ENCODE measurements around the gene OGFOD1.

The OGFOD1 gene

DNA sequence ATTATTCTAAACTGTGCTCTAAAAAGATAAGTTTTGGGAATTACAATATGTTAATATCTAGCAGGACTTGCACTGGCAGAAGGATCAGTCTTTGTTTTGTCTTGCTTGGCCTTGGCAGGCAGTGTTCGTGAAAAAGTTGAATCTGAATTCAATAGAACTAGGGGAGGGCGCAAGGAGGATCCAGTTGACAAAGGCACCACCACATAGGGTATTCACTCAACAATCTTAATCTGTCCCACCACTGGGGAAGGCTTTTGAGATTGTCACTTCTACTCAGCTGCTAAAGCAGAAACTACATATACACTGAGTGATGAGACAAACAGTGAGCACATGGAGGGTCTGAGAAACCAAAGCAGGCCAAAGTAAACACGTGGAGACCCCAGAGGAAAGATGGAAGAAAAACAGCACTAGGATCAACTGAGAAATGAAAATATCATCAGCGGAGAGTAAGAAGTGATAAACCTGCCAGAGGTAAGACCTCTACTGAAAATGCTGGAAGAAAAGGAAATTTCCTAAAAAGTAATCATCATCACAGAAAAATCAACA, 28.4 kb upstream of the OGFOD1 start:
- Mint-ChIP-seq H3K36me3 (no peaks in the 10 kb centered on the region), H3K9me3 (no peaks in the 10 kb centered on the region), H3K4me3 (peak overlapping the region; percentile 94), H3K27me3 (no peaks in the 10 kb centered on the region), H3K27ac (peak overlapping the region; percentile 88), H3K4me1 (peaks cover 47% of the 10 kb centered on the region)
- no peak for ATAC-seq

DNA sequence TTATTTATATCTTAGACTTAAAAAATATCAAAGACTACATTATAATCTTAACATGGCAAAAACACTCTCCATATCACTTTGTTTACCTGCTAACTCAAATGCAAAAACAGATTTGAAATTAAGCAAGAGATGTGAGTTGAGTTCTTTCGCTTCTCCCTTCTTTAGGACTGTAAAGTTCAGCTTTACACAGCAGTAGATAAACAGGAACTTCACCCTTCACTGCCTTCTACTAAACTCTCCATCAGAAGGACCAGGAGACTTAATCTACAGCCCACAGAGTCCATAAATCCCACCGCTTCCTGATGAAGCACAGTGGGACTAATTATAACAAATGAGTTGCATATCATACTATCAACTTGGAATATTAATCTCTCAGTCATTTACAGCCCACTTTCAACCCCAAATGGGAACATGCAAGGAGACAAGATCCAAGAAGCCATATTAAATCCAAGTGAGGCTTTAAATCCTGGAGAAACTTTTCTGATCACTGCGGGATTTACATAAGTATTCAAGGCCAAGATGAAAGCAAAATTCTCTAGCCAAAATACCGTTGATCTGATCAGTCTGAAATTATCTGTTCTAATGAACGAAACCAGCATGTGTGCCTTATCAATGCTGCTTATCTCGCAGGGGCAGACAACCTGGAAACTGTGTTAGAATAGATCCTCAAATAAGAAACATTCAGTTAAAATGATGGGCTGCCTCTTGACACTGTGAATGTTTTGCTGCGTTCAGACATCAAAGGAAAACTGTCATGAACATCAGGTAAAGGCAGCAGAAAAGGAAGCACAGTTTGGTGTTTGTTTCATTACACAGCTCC, 27.6 kb upstream of the OGFOD1 start:
- Mint-ChIP-seq H3K9me3 (no peaks in the 10 kb centered on the region), H3K4me3 (peak overlapping the region; percentile 94), H3K36me3 (no peaks in the 10 kb centered on the region), H3K27ac (peak overlapping the region; percentile 88), H3K27me3 (no peaks in the 10 kb centered on the region), H3K4me1 (peaks cover 41% of the 10 kb centered on the region)
- peak; percentile 53 for ATAC-seq

DNA sequence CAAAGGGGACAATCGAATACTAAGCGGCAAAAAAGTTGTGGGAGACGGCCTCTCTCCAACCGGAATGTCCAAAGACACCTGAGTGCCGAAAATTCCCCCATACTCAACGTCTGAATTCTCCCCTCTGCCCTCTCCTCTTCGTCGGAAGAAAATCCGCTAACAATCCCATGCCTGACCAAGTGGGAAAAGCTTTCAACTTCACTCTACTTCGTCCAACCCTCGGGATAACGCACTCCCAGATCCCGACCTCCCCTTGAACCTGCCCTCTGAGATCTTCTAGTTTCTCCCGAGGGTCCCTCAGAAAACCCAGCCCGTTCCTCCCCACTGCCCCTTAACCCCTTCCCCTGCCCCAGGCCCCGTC, 27.0 kb upstream of the OGFOD1 start:
- ATAC-seq, result no peak
- H3K4me3 Mint-ChIP-seq, result peak overlapping the region; percentile 94
- H3K27ac Mint-ChIP-seq, result peak overlapping the region; percentile 88
- no peaks in the 10 kb centered on the region for H3K9me3 Mint-ChIP-seq
- H3K4me1 Mint-ChIP-seq, result peaks cover 40% of the 10 kb centered on the region
- H3K27me3 Mint-ChIP-seq, result no peaks in the 10 kb centered on the region
- H3K36me3 Mint-ChIP-seq, result no peaks in the 10 kb centered on the region

DNA sequence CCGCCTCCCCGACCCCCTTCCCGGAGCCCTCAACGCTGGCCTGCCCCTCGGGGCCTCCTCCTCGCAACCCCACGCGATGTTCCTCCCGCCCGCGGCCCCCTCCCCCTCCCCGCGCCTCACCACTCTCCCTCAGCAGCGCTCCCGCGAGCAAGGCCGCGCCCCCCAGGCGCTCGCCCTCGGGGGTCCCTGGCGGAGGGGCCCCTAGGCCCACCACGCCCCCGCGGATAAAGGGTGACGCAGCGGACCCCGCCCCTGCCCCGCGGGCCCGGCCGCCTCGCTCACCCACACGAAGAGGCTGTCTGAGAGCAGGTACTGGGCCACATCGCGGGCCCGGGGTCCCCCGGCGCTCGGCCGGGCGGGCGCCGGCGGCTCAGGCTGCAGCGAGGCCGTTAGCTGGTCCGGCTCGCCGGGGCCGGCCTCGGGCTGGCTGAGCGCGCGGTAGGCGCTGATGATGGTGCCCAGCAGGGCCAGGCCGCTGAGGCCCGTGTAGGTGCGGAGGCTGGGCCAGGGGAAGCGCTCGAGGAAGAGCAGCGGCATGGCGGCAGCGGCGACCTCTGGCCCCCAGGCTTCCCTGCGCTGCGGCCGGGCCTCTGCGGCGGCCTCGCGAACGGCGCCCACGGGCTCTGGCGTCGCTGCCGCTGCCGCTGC, 26.4 kb upstream of the OGFOD1 start:
- H3K27me3 Mint-ChIP-seq, result no peaks in the 10 kb centered on the region
- peak overlapping the region; percentile 88 for H3K27ac Mint-ChIP-seq
- H3K4me1 Mint-ChIP-seq, result peaks cover 40% of the 10 kb centered on the region
- H3K4me3 Mint-ChIP-seq, result peak overlapping the region; percentile 94
- H3K36me3 Mint-ChIP-seq, result no peaks in the 10 kb centered on the region
- ATAC-seq, result peak; percentile 63
- H3K9me3 Mint-ChIP-seq, result no peaks in the 10 kb centered on the region

DNA sequence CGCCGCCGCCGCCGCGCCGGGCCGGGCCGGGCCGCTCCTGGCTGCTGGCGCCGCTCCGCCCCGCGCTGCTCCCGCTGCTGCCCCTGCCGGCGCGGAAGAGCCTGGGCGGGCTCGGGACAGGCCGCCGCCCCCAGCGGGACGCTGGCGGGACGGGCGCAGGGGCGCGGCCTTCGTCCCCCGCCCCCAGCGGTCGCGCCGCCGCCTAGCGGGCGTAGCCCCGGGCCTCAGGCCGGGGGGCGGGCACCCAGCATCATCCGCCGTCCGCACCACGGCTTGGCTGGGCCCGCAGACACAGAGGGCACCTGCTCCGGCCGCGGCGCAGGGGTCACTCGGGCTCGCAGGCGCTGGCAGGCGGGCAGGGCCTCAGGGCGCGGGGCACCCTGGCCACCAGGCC, 25.9 kb upstream of the OGFOD1 start, which contains the start of gene AMFR:
TSS of gene AMFR (minus strand) at position 107 of the 394 bp plus-strand sequence. CDS start 218 bp downstream, outside the sequence.
- ATAC-seq, result peak; percentile 95
- Mint-ChIP-seq H3K9me3 (no peaks in the 10 kb centered on the region), H3K27ac (peak within 1 kb of the TSS; percentile 88), H3K27me3 (no peaks in the 10 kb centered on the region), H3K4me1 (peaks cover 35% of the 10 kb centered on the region), H3K4me3 (peak within 1 kb of the TSS; percentile 94), H3K36me3 (peaks cover 4% of the 10 kb centered on the region)

DNA sequence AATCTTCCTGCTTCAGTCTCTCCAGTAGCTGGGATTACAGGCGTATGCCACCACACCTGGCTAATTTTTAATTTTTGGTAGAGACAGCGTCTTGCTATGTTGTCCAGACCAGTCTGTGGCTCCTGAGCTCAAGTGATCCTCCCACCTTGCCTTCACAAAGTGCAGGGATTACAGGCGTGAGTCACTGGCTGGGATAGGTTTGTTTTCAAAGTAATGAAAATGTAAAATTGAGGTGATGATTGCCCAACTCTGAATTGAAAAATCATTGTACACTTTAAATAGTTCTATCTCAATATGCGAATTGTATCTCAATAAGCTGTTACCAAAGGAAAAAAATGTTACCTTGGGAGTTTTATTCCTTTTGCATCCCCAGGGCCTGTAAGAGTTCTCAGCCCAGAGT, 24.8 kb upstream of the OGFOD1 start:
- no peaks in the 10 kb centered on the region for H3K9me3 Mint-ChIP-seq
- H3K27me3 Mint-ChIP-seq, result no peaks in the 10 kb centered on the region
- no peak for ATAC-seq
- H3K4me1 Mint-ChIP-seq, result peaks cover 26% of the 10 kb centered on the region
- H3K36me3 Mint-ChIP-seq, result peaks cover 15% of the 10 kb centered on the region
- no peak overlapping the region for H3K4me3 Mint-ChIP-seq
- no peak overlapping the region for H3K27ac Mint-ChIP-seq

DNA sequence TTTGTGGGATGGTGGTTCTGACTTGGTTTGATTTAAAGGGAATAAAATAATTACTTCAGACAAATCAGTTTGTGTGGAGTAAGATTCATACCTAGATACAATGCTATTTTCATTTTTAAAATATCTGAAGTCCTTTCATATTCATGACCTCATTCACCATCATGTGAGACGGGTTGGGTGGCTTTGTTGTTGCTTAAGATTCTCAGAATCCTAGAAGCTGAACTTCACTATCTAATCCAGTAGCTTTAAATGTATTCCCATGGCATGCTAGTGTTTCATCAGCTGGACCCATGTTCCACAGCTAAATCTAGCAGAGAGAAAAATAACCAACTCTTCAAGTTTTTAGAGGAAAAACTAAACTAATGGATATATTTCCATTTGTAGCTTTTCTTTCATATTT, 23.3 kb upstream of the OGFOD1 start:
- no peak for ATAC-seq
- H3K27ac Mint-ChIP-seq, result no peak overlapping the region
- no peak overlapping the region for H3K4me3 Mint-ChIP-seq

DNA sequence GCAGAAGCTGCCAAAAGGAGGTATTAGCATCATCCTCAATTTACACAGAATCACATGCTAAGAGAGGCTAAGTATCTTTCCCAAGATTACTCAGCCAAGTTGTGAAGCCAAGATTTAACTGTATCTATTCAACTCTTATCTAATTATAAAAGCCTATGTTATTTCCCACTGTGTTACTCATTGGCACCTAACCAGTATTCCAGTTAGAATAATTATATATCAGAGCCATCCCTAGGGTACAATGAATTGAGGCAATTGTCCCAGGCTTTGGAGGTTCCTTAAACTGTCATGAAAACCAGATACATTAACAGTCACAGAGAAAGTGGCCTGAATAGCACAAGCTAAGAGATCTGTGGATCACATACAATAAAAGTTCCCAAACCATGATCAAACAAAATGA, 15.1 kb upstream of the OGFOD1 start:
- Mint-ChIP-seq H3K9me3 (no peaks in the 10 kb centered on the region), H3K4me1 (no peaks in the 10 kb centered on the region), H3K36me3 (peaks cover 43% of the 10 kb centered on the region), H3K27me3 (no peaks in the 10 kb centered on the region), H3K27ac (no peak overlapping the region), H3K4me3 (no peak overlapping the region)
- no peak for ATAC-seq

More for the DNA sequence above, 23.3 kb upstream of the OGFOD1 start:
- no peaks in the 10 kb centered on the region for H3K9me3 Mint-ChIP-seq
- peaks cover 11% of the 10 kb centered on the region for H3K4me1 Mint-ChIP-seq
- peaks cover 25% of the 10 kb centered on the region for H3K36me3 Mint-ChIP-seq
- H3K27me3 Mint-ChIP-seq, result no peaks in the 10 kb centered on the region

DNA sequence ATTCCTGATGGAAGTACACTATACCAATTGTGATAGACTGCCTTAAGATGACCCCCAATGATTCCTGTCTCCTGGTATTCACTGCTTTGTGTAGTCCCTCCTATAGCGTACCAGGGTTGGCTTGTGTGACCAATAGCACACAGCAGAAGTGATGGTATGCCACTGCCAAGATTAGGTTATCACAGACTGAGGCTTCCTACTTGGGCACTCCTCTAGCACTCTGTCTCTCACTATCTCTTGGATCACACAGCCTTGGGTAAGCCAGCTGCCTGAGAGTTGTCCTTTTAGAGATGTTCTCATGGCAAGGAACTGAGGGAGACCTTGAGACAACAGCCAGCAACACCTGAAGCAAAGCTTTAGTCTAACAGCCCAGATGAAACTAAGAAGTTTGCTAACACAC, 13.3 kb upstream of the OGFOD1 start:
- no peaks in the 10 kb centered on the region for H3K4me1 Mint-ChIP-seq
- peaks cover 48% of the 10 kb centered on the region for H3K36me3 Mint-ChIP-seq
- H3K4me3 Mint-ChIP-seq, result no peak overlapping the region
- H3K9me3 Mint-ChIP-seq, result no peaks in the 10 kb centered on the region
- ATAC-seq, result no peak
- H3K27ac Mint-ChIP-seq, result peak overlapping the region; percentile 10
- H3K27me3 Mint-ChIP-seq, result no peaks in the 10 kb centered on the region

DNA sequence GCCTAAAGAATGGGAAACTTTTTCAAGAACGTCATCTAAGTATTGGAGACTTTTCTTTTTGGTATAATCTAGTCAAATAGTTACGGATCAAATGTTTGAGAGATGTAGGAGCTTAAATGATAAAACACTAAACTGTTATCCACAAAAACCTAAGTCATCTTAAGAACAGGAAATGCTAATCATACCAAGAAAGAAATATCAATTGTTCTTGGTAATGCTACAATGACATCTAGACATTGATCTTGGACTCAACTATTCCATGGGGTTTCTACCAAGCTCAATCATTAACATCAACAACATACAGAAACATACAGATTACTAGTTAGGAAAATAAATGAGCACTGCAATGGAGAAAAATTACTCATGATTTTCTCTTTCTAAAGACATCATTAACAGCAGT, 4.1 kb upstream of the OGFOD1 start:
- H3K27me3 Mint-ChIP-seq, result no peaks in the 10 kb centered on the region
- ATAC-seq, result no peak
- H3K36me3 Mint-ChIP-seq, result peaks cover 14% of the 10 kb centered on the region
- H3K9me3 Mint-ChIP-seq, result no peaks in the 10 kb centered on the region
- H3K4me3 Mint-ChIP-seq, result no peak overlapping the region
- H3K27ac Mint-ChIP-seq, result no peak overlapping the region
- peaks cover 27% of the 10 kb centered on the region for H3K4me1 Mint-ChIP-seq

DNA sequence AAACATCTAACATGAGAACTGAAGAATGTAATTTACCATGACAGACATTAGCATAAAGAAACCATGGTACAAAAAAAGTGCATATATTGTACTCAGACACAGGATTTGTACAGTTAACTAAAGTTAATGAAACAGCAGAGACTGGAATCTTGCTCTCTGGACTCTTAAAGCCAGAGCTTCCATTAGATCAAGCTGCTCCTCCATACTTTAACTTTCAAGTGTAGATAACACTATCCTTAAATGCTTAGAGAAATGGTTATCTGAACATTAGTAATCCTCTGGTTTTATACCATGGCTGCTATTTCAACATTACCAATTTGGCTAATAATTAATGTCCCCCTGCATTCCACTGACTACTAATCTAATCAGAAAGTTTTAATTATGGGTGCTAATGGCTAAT, 3.3 kb upstream of the OGFOD1 start:
- H3K4me3 Mint-ChIP-seq, result no peak overlapping the region
- no peaks in the 10 kb centered on the region for H3K27me3 Mint-ChIP-seq
- H3K36me3 Mint-ChIP-seq, result peaks cover 7% of the 10 kb centered on the region
- H3K4me1 Mint-ChIP-seq, result peaks cover 33% of the 10 kb centered on the region
- H3K27ac Mint-ChIP-seq, result no peak overlapping the region
- H3K9me3 Mint-ChIP-seq, result no peaks in the 10 kb centered on the region
- no peak for ATAC-seq

DNA sequence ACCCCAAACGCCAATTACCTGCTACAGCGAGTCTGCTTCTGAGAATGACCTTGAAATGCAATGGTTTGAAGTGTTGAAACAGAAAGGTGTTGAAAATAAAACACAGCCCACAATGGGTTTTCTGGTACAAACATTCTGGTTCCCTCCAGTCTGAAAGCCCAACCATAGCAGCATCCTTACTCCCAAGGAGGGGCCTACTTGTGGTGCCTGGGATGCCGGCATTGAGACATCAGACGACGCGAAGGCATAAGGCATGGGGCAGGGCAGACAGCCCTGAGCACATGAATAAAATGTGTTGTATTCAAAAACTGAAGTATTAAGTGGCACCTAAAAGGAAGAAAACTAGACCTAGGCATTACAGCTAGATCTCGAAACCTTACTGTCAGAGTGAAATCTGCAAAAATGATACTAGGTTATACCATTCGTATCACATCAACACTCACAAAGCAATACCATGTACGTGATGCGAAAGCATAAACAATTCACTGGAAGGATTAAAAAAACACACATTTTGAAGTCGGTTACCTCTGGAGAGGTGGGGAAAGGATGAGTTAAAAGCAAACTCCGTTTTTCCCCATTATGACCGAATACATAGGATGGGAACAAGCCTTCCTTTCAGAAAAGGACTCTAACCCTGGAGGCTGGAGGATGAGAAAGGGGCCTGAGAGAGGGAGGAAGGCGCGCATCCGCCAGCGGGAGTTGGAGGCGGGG, 924 bp upstream of the OGFOD1 start:
- H3K4me1 Mint-ChIP-seq, result peaks cover 40% of the 10 kb centered on the region
- peak overlapping the region; percentile 93 for H3K4me3 Mint-ChIP-seq
- ATAC-seq, result no peak
- no peaks in the 10 kb centered on the region for H3K9me3 Mint-ChIP-seq
- H3K36me3 Mint-ChIP-seq, result peaks cover 20% of the 10 kb centered on the region
- no peaks in the 10 kb centered on the region for H3K27me3 Mint-ChIP-seq
- peak overlapping the region; percentile 86 for H3K27ac Mint-ChIP-seq

DNA sequence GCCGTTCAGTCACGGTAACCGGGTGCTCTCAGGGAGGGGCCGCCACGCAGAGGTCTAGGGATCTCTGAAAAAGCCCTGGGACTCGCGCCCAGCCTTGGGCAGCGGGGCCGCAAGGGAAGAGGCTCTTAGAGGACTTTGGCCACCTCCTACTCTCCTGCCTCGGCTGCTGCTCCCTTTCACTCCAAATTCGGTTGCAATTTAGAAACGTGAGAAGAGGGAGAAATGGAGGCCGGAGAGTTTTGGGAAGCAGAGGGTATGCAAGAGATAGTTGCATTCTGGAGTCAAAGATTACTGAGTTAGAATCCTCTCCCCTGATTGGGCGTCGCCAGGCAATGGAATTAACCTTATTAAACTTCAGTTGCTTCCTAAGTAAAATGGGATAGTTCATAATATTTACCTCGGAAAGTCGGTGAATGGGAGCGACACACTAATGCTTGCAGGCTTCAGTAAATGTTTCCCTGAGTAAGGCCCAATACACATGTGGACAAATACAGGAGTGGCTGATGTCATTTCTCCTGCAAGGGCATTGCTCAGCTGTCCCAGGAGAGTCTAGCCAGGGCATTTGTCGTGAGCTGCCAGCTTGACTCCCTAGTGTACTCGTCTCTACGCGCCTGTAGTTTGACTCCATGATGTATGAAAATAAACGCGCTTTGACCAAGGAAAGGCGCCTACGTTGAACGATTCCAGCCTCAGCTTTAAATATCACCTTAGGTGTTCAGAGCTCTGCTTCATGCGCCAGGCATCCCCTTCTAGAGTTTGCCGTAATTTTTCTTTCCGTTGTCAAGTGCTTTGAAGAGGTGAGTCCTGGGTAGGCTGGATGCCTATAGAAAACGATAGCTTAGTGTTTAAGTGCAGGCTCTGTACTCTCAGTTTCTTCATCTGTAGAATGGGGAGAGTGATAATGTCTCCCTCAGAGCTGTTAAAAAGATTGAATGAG, 667 bp downstream of the OGFOD1 start:
- Mint-ChIP-seq H3K27ac (peak overlapping the region; percentile 86), H3K27me3 (no peaks in the 10 kb centered on the region), H3K36me3 (peaks cover 36% of the 10 kb centered on the region), H3K4me1 (peaks cover 50% of the 10 kb centered on the region), H3K9me3 (no peaks in the 10 kb centered on the region), H3K4me3 (peak overlapping the region; percentile 93)
- peak; percentile 71 for ATAC-seq

DNA sequence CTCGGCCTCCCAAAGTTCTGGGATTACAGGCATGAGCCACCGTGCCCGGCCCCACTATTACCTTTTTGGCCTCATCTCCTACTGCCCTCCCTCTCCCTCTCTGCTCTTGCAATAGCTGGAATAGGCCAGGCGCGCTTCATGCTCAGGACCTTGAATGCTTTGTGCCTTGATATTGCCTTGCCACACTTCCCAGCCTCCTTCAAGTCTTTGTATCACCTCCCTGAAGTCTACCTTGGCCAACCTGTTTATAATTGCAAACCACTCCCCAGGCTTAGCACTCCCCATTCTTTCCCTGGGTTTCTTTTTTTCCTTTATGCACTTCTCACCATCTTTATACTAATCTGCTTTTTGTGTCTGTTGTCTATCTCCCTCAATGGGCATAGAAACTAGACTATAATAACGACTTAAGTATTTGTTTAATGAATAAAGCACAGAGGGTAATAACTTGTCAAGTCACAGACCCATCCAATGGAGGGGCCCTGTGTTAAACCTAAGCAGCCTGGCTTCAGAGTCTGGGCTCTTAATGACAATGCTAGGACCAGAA, 6.6 kb downstream of the OGFOD1 start:
- H3K27ac Mint-ChIP-seq, result no peak overlapping the region
- peaks cover 17% of the 10 kb centered on the region for H3K4me1 Mint-ChIP-seq
- no peaks in the 10 kb centered on the region for H3K9me3 Mint-ChIP-seq
- ATAC-seq, result no peak
- H3K4me3 Mint-ChIP-seq, result no peak overlapping the region
- no peaks in the 10 kb centered on the region for H3K27me3 Mint-ChIP-seq
- peaks cover 71% of the 10 kb centered on the region for H3K36me3 Mint-ChIP-seq
